H9 (cell line): ENCODE measurements around the gene TGM2. TPM values are rescaled to one million over a fixed set of nuclear protein-coding genes. Genes with fewer than 3 reads are reported as not detected.

Source experiments
- DNase-seq: peaks from one replicate; pipeline ENCODE4 v3.0.0-alpha.2; 2017
- H2AFZ ChIP-seq: one replicate; pipeline ENCODE4 v1.6.1; 2013; ENCODE audit warnings: mild to moderate bottlenecking, low read length, control low read depth, moderate library complexity
- H2AK5ac ChIP-seq: 2 replicates; pipeline ENCODE4 v1.6.1; 2013; ENCODE audit warnings: low read length, control low read depth, mixed read lengths; ENCODE audit not compliant: insufficient read length
- H2BK120ac ChIP-seq: one replicate; pipeline ENCODE4 v1.6.1; 2013; ENCODE audit warnings: low read depth, mild to moderate bottlenecking, low read length, control low read depth, inconsistent platforms; ENCODE audit not compliant: poor library complexity, severe bottlenecking
- H2BK12ac ChIP-seq: 2 replicates; pipeline ENCODE4 v1.6.1; 2013; ENCODE audit warnings: low read length, control low read depth, mixed read lengths, low read depth; ENCODE audit not compliant: insufficient read length
- H2BK15ac ChIP-seq: 2 replicates; pipeline ENCODE4 v1.6.1; 2013; ENCODE audit warnings: low read depth, low read length, control low read depth
- H2BK20ac ChIP-seq: one replicate; pipeline ENCODE4 v1.6.1; 2013; ENCODE audit warnings: low read depth, mild to moderate bottlenecking, low read length, control low read depth, inconsistent platforms; ENCODE audit not compliant: poor library complexity, severe bottlenecking
- H2BK5ac ChIP-seq: 2 replicates; pipeline ENCODE4 v1.6.1; 2013; ENCODE audit warnings: low read length, control low read depth, mixed read lengths; ENCODE audit not compliant: insufficient read length
- H3K14ac ChIP-seq: 2 replicates; pipeline ENCODE4 v1.6.1; 2013; ENCODE audit warnings: low read length, control low read depth; ENCODE audit not compliant: insufficient read depth
- H3K18ac ChIP-seq: 2 replicates; pipeline ENCODE4 v1.6.1; 2013; ENCODE audit warnings: low read depth, mild to moderate bottlenecking, mixed read lengths, low read length, control low read depth; ENCODE audit not compliant: insufficient read length
- H3K23ac ChIP-seq: 2 replicates; pipeline ENCODE4 v1.6.1; 2013; ENCODE audit warnings: low read length, control low read depth, mixed read lengths, low read depth; ENCODE audit not compliant: insufficient read length
- H3K23me2 ChIP-seq: 2 replicates; pipeline ENCODE4 v1.6.1; 2013; ENCODE audit warnings: low read depth, mild to moderate bottlenecking, mixed read lengths, low read length, control low read depth; ENCODE audit not compliant: insufficient read length, poor library complexity, severe bottlenecking
- H3K27ac ChIP-seq: 2 replicates; pipeline ENCODE4 v1.5.1; 2013; ENCODE audit warnings: low read length, control low read depth, mixed read lengths, low read depth; ENCODE audit not compliant: insufficient read length
- H3K27me3 ChIP-seq: 2 replicates; pipeline ENCODE4 v1.6.1; 2013; ENCODE audit warnings: low read length, control low read depth, inconsistent platforms; ENCODE audit not compliant: insufficient read depth
- H3K4ac ChIP-seq: 2 replicates; pipeline ENCODE4 v1.6.1; 2013; ENCODE audit warnings: low read depth, mild to moderate bottlenecking, control low read depth, inconsistent platforms, low read length, moderate library complexity
- H3K4me1 ChIP-seq: 2 replicates; pipeline ENCODE4 v1.6.1; 2013; ENCODE audit warnings: low read length, control low read depth, inconsistent platforms; ENCODE audit not compliant: insufficient read depth
- H3K4me2 ChIP-seq: 2 replicates; pipeline ENCODE4 v1.6.1; 2013; ENCODE audit warnings: low read length, control low read depth, mixed read lengths; ENCODE audit not compliant: insufficient read length, insufficient read depth
- H3K56ac ChIP-seq: 2 replicates; pipeline ENCODE4 v1.6.1; 2013; ENCODE audit warnings: low read depth, mild to moderate bottlenecking, mixed read lengths, low read length, control low read depth; ENCODE audit not compliant: insufficient read length
- H3K79me1 ChIP-seq: 2 replicates; pipeline ENCODE4 v1.6.1; 2013; ENCODE audit warnings: low read depth, mild to moderate bottlenecking, moderate library complexity, low read length, control low read depth, inconsistent platforms; ENCODE audit not compliant: insufficient read depth, poor library complexity, severe bottlenecking
- H3K79me2 ChIP-seq: 2 replicates; pipeline ENCODE4 v1.6.1; 2013; ENCODE audit warnings: low read length, control low read depth, inconsistent platforms; ENCODE audit not compliant: insufficient read depth
- H3K9ac ChIP-seq: 2 replicates; pipeline ENCODE4 v1.6.1; 2013; ENCODE audit warnings: low read length, control low read depth, mixed read lengths; ENCODE audit not compliant: insufficient read length; ENCODE audit errors: extremely low read depth
- H3K9me3 ChIP-seq: one replicate; pipeline ENCODE4 v1.6.1; 2013; ENCODE audit warnings: low read depth, low read length, inconsistent platforms; ENCODE audit not compliant: control insufficient read depth
- H3T11ph ChIP-seq: one replicate; pipeline ENCODE4 v1.6.1; 2013; ENCODE audit warnings: mild to moderate bottlenecking, low read length, control low read depth, inconsistent platforms
- H4K20me1 ChIP-seq: one replicate; pipeline ENCODE4 v1.6.1; 2013; ENCODE audit not compliant: control insufficient read depth, insufficient read length, insufficient read depth
- H4K5ac ChIP-seq: 2 replicates; pipeline ENCODE4 v1.6.1; 2013; ENCODE audit warnings: low read depth, mild to moderate bottlenecking, mixed read lengths, low read length, control low read depth; ENCODE audit not compliant: insufficient read length
- H4K8ac ChIP-seq: replicated peaks from 2 replicates; pipeline ENCODE4 v1.6.1; 2013; ENCODE audit warnings: low read length, control low read depth, mixed read lengths, low read depth; ENCODE audit not compliant: insufficient read length
- H4K91ac ChIP-seq: 2 replicates; pipeline ENCODE4 v1.6.1; 2013; ENCODE audit warnings: low read depth, mild to moderate bottlenecking, moderate library complexity, mixed read lengths, low read length, control low read depth; ENCODE audit not compliant: insufficient read length
- H3K27ac Mint-ChIP-seq, 3 experiments: 2 replicates in 2 of 3; 3 replicates in 1 of 3; pipeline ENCODE4 v1.8.0; 2020 to 2021; ENCODE audit warnings: mixed read lengths in 3 of 3, mild to moderate bottlenecking in 1 of 3, moderate library complexity in 1 of 3
- H3K27me3 Mint-ChIP-seq: 2 replicates; pipeline ENCODE4 v1.8.0; 2021; ENCODE audit warnings: low read depth, mild to moderate bottlenecking, moderate library complexity, mixed read lengths
- H3K36me3 Mint-ChIP-seq, 3 experiments: 2 replicates in 2 of 3; 3 replicates in 1 of 3; pipeline ENCODE4 v1.8.0; 2020 to 2021; ENCODE audit warnings: low read depth in 3 of 3, mixed read lengths in 3 of 3; ENCODE audit not compliant: insufficient read depth in 1 of 3
- H3K4me1 Mint-ChIP-seq, 2 experiments: 2 replicates each; pipeline ENCODE4 v1.8.0; 2020; ENCODE audit warnings: mixed read lengths in 2 of 2
- H3K4me3 Mint-ChIP-seq, 2 experiments: 2 replicates in 1 of 2; 3 replicates in 1 of 2; pipeline ENCODE4 v1.8.0; 2020 to 2021; ENCODE audit warnings: mild to moderate bottlenecking in 2 of 2, mixed read lengths in 2 of 2, moderate library complexity in 1 of 2
- H3K9me3 Mint-ChIP-seq, 2 experiments: 2 replicates in 1 of 2; 3 replicates in 1 of 2; pipeline ENCODE4 v1.8.0; 2020; ENCODE audit warnings: mild to moderate bottlenecking in 2 of 2, mixed read lengths in 2 of 2, moderate library complexity in 1 of 2
- CTCF ChIP-seq: fragments of 200-600 bp; sonication (generic); conservative IDR thresholded peaks from 3 replicates; pipeline ENCODE4 v1.8.0; 2021; ENCODE audit warnings: antibody characterized with exemption, mild to moderate bottlenecking
- WGBS: extraction: QIAGEN DNeasy Blood & Tissue Kit; methylation state at CpG from one replicate; pipeline ENCODE4 v1.1.7; 2013; ENCODE audit warnings: missing lambda C conversion rate, low lambda C conversion rate, mixed read lengths; ENCODE audit not compliant: insufficient read length; ENCODE audit errors: extremely low coverage; 5-methylcytosine and 5-hydroxymethylcytosine counted together
- total RNA-seq: library from RNA; stranded (reverse); gene quantifications from 2 replicates; pipeline ENCODE4 v1.2.1, GENCODE V29; 2021

Gene TGM2
- total RNA-seq, 1 experiment from 2014 or later = 1.1 TPM

GRCh38 chr20:38113401-38114325, 51.4 kb downstream of the TGM2 start:
- Histone ChIP-seq H3K9me3 (no peaks in the 10 kb centered on the region), H2BK12ac (no peak overlapping the region), H3K9ac (no peak overlapping the region), H3K27me3 (no peaks in the 10 kb centered on the region), H2BK15ac (no peak overlapping the region), H2BK5ac (no peak overlapping the region), H3T11ph (no peak overlapping the region), H3K27ac (no peak overlapping the region), H2AK5ac (no peak overlapping the region), H3K4ac (no peak overlapping the region), H3K23ac (no peak overlapping the region), H4K8ac (no peak overlapping the region), H4K20me1 (no peaks in the 10 kb centered on the region), H3K23me2 (no peaks in the 10 kb centered on the region), H2AFZ (no peak overlapping the region), H2BK20ac (no peak overlapping the region), H3K18ac (no peak overlapping the region), H3K4me2 (no peak overlapping the region), H2BK120ac (no peak overlapping the region), H3K79me1 (no peaks in the 10 kb centered on the region), H4K5ac (no peak overlapping the region), H4K91ac (no peak overlapping the region), H3K4me1 (no peaks in the 10 kb centered on the region), H3K79me2 (no peaks in the 10 kb centered on the region), H3K56ac (no peak overlapping the region), H3K14ac (no peak overlapping the region)
- Mint-ChIP-seq H3K27ac (no peak overlapping the region; a peak in 1 of 7 replicates), H3K9me3 (no peaks in the 10 kb centered on the region), H3K27me3 (no peaks in the 10 kb centered on the region), H3K4me1 (peaks cover 4 to 7% of the 10 kb centered on the region in 2 experiments), H3K4me3 (no peak overlapping the region), H3K36me3 (no peaks in the 10 kb centered on the region)
- peak; percentile 77 for TF ChIP-seq CTCF
- no CpG with 5 or more reads among the region's 10 CpGs for WGBS
- DNase-seq = peak; percentile 79
